ENCODE data around the gene THSD7A.

THSD7A gene

GRCh38 chr7:11625669-11626068 lies 206.3 kb downstream of the THSD7A start:
- no peak overlapping the region for H3K4me3 ChIP-seq (ENCODE audit: low read length)
- H3K27me3 ChIP-seq (ENCODE audit: low read depth, low read length): no peaks in the 10 kb centered on the region
- no peak overlapping the region for H3K27ac ChIP-seq (ENCODE audit: low read length)
- no peaks in the 10 kb centered on the region for H3K9me3 ChIP-seq (ENCODE audit: insufficient read depth, low read length)
- TF ChIP-seq EZH2phosphoT487 (IDR thresholded peaks at IDR 0.05; ENCODE audit: low read depth): no peak
- TF ChIP-seq, protein P1, sequence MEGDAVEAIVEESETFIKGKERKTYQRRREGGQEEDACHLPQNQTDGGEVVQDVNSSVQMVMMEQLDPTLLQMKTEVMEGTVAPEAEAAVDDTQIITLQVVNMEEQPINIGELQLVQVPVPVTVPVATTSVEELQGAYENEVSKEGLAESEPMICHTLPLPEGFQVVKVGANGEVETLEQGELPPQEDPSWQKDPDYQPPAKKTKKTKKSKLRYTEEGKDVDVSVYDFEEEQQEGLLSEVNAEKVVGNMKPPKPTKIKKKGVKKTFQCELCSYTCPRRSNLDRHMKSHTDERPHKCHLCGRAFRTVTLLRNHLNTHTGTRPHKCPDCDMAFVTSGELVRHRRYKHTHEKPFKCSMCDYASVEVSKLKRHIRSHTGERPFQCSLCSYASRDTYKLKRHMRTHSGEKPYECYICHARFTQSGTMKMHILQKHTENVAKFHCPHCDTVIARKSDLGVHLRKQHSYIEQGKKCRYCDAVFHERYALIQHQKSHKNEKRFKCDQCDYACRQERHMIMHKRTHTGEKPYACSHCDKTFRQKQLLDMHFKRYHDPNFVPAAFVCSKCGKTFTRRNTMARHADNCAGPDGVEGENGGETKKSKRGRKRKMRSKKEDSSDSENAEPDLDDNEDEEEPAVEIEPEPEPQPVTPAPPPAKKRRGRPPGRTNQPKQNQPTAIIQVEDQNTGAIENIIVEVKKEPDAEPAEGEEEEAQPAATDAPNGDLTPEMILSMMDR (IDR thresholded peaks at IDR 0.05; ENCODE audit: low read depth, low read length): no peak
- H3K4me2 ChIP-seq (ENCODE audit: low read length): no peak overlapping the region
- H4K20me1 ChIP-seq (ENCODE audit: insufficient read depth, low read length): no peaks in the 10 kb centered on the region
- no peaks in the 10 kb centered on the region for H3K79me2 ChIP-seq (ENCODE audit: low read length)
- H2AFZ ChIP-seq (ENCODE audit: low read depth, low read length): no peak overlapping the region
- H3K36me3 ChIP-seq (replicated peaks; ENCODE audit: low read depth, low read length): no peaks in the 10 kb centered on the region
- H3K9ac ChIP-seq (ENCODE audit: low read length): no peak overlapping the region
- H3K4me1 ChIP-seq (ENCODE audit: low read length): no peaks in the 10 kb centered on the region

GRCh38 chr7:11623093-11623678 lies 208.8 kb downstream of the THSD7A start:
- TF ChIP-seq EZH2phosphoT487 (IDR thresholded peaks at IDR 0.05; ENCODE audit: low read depth): no peak
- TF ChIP-seq, protein P1 (IDR thresholded peaks at IDR 0.05; ENCODE audit: low read depth, low read length): no peak
- Histone ChIP-seq H4K20me1 (ENCODE audit: insufficient read depth, low read length) (no peaks in the 10 kb centered on the region), H2AFZ (ENCODE audit: low read depth, low read length) (no peak overlapping the region), H3K9me3 (ENCODE audit: insufficient read depth, low read length) (no peaks in the 10 kb centered on the region), H3K27ac (ENCODE audit: low read length) (no peak overlapping the region), H3K4me3 (ENCODE audit: low read length) (no peak overlapping the region), H3K4me2 (ENCODE audit: low read length) (no peak overlapping the region), H3K4me1 (ENCODE audit: low read length) (no peaks in the 10 kb centered on the region), H3K79me2 (ENCODE audit: low read length) (no peaks in the 10 kb centered on the region), H3K36me3 (replicated peaks; ENCODE audit: low read depth, low read length) (no peaks in the 10 kb centered on the region), H3K9ac (ENCODE audit: low read length) (no peak overlapping the region), H3K27me3 (ENCODE audit: low read depth, low read length) (no peaks in the 10 kb centered on the region)

DNA sequence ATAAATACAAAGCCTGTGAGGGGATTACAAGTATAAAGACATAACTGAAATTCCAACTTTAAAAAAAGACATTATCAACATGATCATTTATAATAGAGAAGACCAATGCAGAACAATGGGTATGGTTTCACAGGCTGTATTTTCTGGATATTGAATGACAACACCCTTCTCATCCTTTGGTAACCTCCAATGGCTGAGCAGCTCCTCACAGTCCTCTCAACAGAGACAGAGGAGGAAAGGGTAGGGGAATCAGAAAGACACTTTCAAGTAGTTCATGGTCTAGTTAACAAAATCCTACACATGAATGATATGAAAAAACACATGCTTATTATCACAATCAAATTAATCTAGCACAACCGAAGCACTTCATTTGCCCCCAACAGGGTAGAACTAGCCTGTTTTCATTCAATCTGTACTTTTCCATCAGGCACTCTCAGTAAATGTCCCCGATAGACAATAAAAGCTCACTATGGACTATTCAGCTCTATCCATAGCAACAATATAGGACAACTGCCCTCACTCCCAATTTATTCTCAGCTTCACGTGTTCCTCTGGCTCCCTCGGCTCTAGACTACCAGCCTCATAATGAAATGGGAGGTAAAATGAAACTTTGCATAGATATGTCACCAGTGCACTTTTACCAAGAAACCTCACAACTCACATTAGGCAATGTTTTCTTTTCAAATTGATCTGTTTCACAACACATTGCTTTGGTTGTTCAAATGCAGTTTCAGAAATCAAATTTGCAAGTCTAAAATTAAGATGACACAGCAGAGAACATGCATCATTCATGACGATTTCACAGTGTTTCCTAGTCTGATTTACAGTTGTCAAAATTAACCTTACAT lies 211.4 kb downstream of the THSD7A start:
- Histone ChIP-seq H4K20me1 (ENCODE audit: insufficient read depth, low read length) (no peaks in the 10 kb centered on the region), H3K4me2 (ENCODE audit: low read length) (no peak overlapping the region), H3K36me3 (replicated peaks; ENCODE audit: low read depth, low read length) (no peaks in the 10 kb centered on the region), H3K27ac (ENCODE audit: low read length) (no peak overlapping the region), H3K79me2 (ENCODE audit: low read length) (no peaks in the 10 kb centered on the region), H3K9ac (ENCODE audit: low read length) (no peak overlapping the region), H3K27me3 (ENCODE audit: low read depth, low read length) (no peaks in the 10 kb centered on the region), H3K9me3 (ENCODE audit: insufficient read depth, low read length) (no peaks in the 10 kb centered on the region), H2AFZ (ENCODE audit: low read depth, low read length) (no peak overlapping the region), H3K4me3 (ENCODE audit: low read length) (no peak overlapping the region), H3K4me1 (ENCODE audit: low read length) (no peaks in the 10 kb centered on the region)
- TF ChIP-seq, protein P1 (IDR thresholded peaks at IDR 0.05; ENCODE audit: low read depth, low read length): no peak
- TF ChIP-seq EZH2phosphoT487 (IDR thresholded peaks at IDR 0.05; ENCODE audit: low read depth): no peak

GRCh38 chr7:11616466-11616865 lies 215.5 kb downstream of the THSD7A start:
- H3K79me2 ChIP-seq (ENCODE audit: low read length): no peaks in the 10 kb centered on the region
- no peak overlapping the region for H2AFZ ChIP-seq (ENCODE audit: low read depth, low read length)
- no peaks in the 10 kb centered on the region for H3K9me3 ChIP-seq (ENCODE audit: insufficient read depth, low read length)
- TF ChIP-seq, protein P1 (IDR thresholded peaks at IDR 0.05; ENCODE audit: low read depth, low read length): no peak
- no peak for TF ChIP-seq EZH2phosphoT487 (IDR thresholded peaks at IDR 0.05; ENCODE audit: low read depth)
- no peak overlapping the region for H3K27ac ChIP-seq (ENCODE audit: low read length)
- no peak overlapping the region for H3K4me2 ChIP-seq (ENCODE audit: low read length)
- H3K4me3 ChIP-seq (ENCODE audit: low read length): no peak overlapping the region
- H4K20me1 ChIP-seq (ENCODE audit: insufficient read depth, low read length): no peaks in the 10 kb centered on the region
- no peaks in the 10 kb centered on the region for H3K36me3 ChIP-seq (replicated peaks; ENCODE audit: low read depth, low read length)
- H3K27me3 ChIP-seq (ENCODE audit: low read depth, low read length): no peaks in the 10 kb centered on the region
- no peak overlapping the region for H3K9ac ChIP-seq (ENCODE audit: low read length)
- peaks cover 24% of the 10 kb centered on the region for H3K4me1 ChIP-seq (ENCODE audit: low read length)
